Brain pericyte (primary cell): ENCODE measurements around the gene DCTN2.
"Not testable (repeated sequence)": the region's sequence is repeated elsewhere in the genome, so short reads cannot be mapped to it uniquely, and the experiment has no call there.

Source experiments
- DNase-seq: peaks from one replicate; pipeline ENCODE4 v3.0.0-alpha.2; 2012; ENCODE audit warnings: low read depth, low spot score

Gene DCTN2

DNA sequence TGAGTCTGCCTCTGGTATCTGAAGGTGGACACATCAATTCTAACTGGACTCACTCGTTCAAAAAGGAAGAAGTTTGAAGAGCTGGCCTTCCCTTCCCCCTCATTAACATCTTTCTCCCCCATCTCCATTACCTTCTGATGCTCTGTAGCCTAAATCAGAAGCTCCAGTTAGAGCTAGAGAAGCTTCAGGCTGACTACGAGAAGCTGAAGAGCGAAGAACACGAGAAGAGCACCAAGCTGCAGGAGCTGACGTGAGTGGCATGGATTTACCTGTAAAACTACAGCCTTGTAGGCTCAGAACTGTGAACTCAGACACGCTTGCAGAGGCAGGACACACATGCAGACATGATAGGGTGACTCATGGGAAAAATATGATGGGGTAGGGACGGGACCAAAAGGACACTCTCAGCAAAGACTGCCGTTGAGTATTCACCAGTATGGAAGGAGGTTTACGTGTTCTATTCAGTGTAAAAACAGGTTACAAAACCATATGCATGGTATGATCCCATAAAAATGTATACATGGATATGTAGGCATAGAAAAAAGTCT lies 29.7 kb upstream of the DCTN2 start:
- no peak for DNase-seq

DNA sequence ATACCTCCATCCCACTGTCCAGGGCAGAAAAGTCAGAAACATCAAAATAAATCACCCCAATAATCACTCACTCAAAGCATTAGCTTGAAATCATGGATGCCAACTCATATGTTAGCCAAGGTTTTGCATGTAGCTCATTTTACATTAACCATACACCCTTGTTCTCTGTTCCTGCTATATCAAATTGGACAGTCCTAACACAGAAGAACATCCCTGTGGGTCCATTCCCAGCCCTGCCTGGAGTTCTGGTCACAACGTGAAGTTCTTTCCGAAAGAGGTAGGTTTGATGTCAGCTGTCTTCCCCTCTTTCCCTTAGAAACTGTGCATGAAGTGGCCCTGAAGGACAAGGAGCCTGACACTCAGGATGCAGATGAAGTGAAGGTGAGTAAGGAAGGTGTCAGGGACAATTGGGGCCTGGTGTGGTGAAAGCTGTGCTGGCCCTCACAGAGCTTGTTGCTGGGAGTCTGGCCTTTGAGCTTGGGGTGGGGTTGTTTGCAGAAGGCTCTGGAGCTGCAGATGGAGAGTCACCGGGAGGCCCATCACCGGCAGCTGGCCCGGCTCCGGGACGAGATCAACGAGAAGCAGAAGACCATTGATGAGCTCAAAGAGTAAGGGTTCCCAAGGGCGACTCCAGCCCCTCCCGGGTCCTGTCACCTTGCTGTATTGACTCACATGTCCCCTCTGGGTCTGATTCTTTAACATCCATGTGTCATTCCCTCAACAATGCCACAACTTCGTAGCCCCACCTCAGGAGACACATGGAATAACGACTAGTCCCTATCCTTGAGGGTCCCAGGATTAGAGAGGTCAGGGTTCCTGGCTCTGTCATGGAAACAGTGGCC lies 29.0 kb upstream of the DCTN2 start:
- no peak for DNase-seq

DNA sequence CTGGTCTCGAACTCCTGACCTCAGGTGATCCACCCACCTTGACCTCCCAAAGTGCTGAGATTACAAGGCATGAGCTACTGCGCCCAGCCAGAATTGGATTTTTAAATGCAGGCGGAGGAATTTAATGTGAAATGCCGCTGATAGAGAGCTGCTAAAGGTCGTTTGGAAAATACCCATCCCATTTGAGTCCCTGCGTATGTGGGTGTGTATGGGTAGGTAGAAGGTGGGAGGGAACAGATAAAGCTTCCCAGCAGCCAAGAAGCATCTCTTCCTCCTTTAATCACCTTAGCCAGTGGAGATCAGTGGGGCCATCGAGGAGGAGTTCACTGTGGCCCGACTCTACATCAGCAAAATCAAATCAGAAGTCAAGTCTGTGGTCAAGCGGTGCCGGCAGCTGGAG lies 27.8 kb upstream of the DCTN2 start:
- DNase-seq: no peak

DNA sequence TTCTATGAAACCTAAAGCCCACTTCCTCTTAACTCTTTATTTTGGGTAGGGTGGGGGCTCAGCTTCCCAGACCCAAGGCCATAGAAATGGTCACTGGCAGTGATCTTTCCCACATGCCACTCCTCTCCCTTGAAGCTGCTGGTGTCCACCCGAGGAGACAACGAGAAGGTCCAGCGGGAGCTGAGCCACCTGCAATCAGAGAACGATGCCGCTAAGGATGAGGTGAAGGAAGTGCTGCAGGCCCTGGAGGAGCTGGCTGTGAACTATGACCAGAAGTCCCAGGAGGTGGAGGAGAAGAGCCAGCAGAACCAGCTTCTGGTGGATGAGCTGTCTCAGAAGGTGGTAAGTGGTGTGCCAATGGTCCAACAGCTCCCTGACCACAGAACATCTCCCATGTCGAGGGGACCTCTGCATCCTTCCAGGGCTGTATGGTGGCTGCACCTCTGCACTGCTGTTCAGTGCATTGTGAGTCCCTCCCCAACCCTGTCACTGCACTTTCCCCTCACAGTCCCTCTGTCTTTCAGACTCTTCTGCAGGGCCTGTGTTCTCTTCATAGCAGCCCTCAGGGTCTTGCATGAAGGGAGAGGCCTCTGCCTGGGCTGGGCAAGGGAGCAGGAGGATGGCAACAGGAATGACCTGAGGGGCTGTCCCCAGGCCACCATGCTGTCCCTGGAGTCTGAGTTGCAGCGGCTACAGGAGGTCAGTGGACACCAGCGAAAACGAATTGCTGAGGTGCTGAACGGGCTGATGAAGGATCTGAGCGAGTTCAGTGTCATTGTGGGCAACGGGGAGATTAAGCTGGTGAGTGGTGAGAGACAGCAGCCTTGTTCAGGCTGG lies 25.2 kb upstream of the DCTN2 start:
- no peak for DNase-seq

DNA sequence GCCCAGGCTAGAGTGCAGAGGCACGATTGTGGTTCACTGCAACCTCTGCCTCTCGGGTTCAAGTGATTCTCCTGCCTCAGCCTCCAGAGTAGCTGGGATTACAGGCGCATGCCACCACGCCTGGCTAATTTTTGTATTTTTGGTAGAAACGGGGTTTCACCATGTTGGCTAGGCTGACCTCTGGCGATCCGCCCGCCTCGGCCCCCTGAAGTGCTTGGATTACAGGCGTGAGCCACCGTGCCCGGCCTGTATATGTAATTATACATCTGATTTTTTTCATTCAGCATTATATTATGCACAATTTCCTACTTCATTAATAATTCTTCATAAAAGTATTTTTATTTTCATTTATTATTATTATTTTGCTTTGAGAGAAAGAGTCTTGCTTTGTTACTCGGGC lies 23.4 kb upstream of the DCTN2 start:
- DNase-seq: not testable (repeated sequence)

DNA sequence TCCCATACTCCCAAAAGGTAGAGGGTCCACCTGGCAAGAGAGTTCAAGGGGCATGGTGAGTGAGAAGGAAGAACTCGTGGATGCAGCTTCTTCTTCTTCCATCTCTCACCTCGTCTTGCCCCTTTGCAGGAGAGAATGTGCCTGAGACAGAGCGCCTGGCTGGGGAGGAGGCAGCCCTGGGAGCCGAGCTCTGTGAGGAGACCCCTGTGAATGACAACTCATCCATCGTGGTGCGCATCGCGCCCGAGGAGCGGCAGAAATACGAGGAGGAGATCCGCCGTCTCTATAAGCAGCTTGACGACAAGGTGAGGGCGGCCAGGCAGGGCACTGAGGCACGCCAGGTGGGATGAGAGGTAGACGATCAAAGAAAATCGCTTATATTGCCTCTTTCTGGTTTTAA lies 22.9 kb upstream of the DCTN2 start:
- no peak for DNase-seq

DNA sequence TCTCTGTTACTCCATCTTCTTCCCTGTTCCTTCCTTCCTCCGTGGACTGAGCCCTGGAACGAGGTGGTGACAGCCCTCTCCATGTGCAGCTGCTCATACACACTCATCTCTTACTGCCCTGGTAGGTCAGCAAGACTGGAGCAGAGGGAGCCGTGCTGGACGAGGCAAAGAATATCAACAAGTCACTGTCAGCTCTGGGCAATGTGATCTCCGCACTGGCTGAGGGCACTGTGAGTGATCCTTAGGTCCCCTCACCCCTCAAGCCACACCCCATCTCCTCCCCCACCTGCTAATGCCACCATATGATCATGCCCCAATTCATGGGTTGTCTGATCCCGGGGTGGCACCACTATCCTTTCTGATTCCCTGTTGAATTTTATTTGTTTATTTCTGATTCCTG lies 21.8 kb upstream of the DCTN2 start:
- DNase-seq: no peak

DNA sequence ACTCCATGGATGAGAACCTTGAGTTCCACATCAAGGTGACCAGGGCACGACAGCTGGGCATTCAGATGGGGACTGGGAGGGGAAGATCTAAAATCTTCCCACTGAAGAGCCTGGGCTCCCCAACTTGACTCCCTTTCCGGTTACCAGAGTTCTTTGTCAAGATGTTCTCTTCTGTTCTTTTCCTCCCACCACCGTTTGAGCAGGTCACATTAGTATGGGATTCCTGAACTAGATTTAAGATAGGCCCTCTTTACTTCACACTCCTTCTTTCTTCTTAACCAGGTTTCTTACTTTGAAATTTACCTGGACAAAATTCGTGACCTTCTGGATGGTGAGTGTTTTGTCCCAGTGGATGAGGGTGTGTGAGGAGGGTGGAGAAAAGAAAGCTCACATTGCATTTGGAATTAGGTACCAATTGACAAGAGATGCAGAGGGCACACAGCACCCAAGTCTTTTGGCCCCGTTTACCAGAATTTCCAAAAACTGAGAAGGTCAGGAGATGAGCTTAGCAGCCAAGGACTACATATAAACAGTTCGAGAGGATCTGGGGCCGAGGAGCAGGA lies 17.3 kb upstream of the DCTN2 start:
- DNase-seq: no peak

DNA sequence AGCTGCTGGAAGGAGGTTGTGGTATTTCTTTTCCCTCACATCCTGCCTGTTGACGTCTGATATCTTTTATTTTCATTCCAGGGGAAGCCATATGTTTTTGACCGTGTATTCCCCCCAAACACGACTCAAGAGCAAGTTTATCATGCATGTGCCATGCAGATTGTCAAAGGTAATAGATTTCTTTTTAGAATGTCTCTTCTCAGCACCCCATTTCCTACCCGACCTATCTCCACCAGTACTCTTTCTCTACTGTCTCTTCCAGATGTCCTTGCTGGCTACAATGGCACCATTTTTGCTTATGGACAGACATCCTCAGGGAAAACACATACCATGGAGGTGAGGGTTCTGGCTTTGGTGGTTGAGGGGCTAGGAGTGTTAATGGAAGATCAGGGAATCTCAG lies 16.4 kb upstream of the DCTN2 start:
- DNase-seq: no peak

DNA sequence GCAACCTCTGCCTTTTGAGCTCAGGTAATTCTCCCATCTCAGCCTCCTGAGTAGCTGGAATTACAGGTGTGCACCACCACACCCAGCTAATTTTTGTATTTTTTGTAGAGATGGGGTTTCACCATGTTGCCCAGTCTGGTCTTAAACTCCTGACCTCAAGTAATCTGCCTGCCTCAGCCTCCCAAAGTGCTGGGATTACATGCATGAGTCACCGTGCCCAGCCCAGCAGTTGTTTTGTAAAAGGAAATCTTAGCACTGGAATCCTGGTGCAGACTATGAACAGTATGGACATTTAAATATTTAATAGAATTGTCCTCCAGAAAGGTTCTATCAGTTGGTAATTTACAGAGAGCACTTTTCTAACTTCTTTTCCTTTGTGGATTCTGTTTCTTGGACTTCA lies 14.1 kb upstream of the DCTN2 start:
- not testable (repeated sequence) for DNase-seq

DNA sequence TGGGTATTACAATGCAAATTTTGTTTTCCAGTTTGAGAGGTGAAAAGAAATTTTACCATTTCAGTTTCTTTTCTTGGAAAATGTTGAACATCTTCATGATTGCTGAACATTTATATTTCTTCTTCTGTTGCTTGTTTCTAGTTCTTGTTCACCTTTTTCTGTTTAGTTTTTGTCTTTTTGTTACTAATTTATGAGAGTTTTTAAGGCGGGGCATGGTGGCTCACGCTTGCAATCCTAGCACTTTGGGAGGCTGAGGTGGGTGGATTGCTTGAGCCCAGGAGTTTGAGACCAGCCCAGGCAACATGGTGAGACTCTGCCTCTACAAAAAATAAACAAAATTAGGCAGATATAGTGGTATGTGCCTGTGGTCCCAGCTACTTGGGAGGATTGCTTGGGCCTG lies 13.5 kb upstream of the DCTN2 start:
- no peak for DNase-seq

DNA sequence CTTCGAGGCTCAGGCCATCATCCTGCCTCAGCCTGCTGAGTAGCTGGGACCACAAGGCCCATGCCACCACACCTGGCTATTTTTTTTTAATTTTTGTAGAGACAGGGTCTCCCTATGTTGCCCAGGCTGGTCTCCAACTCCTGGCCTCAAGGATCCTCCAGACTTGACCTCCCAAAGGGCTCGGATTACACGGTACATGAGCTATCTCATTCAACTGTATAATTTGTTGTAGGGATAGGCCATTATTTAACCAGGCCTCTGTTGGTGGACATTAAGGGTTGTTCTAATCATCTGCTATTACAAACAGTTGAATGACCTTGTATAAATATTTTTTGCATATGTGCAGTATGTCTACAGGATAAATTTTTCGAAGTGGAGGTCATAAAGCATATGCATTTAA lies 11.9 kb upstream of the DCTN2 start:
- DNase-seq: no peak

DNA sequence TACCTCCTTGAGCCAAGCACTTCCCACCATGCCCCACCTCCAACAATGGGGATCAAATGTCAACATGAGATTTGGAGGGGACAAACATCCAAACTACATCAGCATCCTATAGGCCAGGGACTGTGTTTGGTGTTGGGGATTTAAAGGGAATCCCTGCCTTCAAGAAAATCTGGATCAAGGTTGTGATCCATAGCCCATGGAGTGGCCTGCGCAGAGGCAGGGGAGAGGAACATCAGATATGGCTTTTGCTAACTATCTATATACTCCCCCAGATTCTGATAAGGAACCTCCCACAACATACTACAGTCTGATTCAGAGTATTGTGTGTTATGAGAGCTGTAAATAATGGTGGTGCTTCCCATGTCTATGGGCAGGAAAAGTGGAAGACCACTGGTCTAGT lies 7.9 kb upstream of the DCTN2 start:
- no peak for DNase-seq

DNA sequence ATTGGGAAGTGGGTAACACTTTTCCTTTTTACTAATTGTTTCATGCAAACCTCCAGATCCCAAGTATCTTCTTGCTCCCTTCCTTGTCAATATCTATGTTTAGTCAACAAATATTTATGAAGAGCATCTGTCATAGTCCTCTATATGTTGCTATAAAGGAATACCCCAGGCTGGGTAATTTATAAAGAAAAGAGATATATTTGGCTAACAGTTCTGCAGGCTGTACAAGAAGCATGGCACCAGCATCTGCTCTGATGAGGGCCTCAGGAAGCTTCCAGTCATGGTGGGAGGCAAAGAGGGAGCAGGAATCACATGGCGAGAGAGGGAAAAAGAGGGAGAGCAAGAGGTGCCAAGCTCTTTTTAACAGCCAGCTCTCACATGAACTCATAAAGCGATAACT lies 7.5 kb upstream of the DCTN2 start:
- DNase-seq: no peak

DNA sequence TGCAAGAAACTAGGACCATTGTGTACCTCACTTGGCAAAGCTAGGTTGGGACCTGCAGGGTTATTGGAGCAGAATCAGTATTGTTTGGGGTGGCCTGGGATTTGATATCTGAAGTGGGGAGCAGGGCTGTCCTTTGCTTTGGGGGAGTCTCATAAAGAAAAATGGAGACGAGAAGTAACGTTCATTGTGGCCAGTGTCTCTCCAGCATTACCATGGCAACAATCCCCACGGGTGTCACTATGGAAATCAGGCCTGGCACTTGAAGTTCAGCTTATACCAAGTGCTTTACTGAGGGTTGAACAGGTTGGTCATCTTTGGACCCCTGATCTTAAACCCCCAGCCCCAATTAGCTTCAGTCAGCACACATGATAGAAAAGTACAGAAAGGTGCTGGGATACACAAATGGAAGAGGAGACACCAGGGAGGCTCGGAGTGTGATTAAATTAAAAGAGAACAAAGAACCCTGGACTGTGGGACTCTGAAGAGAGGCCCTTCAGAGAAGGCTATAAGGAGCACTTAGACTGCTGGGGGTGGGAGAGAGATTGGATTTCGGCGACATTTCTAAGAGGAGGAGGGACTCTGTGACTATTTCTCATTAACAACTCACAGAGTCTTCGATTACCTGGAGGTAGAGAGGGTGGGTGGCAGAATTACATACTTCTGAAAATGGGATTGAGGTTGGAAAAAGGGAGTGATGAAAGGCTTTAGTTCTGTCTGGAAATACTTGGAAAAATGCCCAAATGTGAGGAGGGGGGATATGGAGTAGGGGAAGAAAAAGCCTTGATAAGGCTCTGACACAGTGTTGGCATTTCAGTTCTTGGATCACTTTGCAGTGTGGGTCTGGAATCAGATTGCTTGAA lies 6.6 kb upstream of the DCTN2 start:
- no peak for DNase-seq

DNA sequence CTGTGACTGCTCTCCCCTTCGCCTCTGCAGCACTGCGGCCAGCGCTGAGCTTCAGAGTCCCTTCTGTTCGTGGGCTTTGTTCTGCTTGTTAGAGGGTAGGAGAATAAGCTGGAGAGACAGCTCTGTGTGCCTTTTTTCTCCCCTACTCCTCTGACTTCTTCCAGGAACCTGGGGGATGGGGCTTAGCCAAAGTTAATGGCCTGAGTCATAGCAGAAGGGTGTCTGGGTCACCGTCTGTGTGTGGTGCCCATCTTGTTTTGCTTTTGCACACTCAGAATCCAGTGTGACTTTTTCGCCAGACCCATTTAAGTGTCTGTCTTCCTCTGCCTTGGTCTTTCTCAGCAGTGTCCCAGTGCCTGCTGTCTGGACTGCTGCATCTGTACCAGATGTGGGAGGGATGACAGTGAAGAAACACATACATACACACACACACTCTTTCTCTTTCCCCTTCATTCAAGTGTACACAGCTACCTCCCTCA lies 5.9 kb upstream of the DCTN2 start:
- DNase-seq: no peak

DNA sequence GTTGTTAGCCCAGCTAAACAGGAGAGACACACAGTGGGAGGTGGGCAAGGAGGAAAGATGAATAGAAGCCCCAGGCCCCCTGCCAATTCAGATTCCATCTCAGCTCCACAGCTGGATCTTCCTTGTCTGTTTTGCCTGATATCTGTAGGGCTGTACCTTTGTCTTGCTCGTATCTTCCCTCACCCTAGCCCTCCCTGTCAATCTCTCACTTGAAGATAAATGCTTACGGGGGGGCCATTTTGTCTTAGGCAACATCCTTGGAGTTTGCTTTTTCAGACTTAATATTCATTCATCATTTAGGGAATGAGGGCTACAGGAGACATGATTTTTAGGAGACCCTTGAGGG lies 5.3 kb upstream of the DCTN2 start:
- DNase-seq: no peak

DNA sequence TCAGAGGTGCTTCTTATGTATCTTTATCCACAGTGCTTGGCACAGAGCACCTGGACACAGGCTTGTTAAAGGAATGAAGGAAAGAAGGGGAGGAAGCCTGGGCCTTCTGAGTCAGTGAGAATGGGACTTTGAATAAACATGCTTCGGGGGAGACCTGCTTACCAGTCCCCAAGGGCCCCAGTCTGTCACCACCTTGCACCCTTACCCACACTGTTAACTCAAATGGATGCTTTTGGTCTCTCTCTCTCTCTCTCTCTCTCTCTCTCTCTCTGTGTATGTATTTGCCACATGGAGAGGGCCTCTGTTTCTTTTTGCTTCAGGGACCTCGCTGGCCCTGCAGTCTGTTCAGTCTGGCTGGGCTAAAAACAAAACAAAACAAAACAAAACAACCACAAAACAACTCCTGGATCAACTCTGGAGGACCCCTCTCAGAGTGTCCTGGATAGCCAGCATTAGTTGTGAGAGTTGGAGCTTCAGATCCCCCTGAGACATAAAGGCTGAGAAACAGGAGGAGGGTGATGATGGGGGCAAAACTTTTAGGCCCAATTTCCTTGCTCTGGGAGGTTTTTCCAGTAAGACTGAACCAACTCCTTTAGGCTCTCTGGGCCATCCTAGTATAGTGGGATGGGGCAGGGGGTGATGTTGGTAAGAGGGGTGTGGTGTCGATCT lies 4.8 kb upstream of the DCTN2 start:
- DNase-seq: no peak

DNA sequence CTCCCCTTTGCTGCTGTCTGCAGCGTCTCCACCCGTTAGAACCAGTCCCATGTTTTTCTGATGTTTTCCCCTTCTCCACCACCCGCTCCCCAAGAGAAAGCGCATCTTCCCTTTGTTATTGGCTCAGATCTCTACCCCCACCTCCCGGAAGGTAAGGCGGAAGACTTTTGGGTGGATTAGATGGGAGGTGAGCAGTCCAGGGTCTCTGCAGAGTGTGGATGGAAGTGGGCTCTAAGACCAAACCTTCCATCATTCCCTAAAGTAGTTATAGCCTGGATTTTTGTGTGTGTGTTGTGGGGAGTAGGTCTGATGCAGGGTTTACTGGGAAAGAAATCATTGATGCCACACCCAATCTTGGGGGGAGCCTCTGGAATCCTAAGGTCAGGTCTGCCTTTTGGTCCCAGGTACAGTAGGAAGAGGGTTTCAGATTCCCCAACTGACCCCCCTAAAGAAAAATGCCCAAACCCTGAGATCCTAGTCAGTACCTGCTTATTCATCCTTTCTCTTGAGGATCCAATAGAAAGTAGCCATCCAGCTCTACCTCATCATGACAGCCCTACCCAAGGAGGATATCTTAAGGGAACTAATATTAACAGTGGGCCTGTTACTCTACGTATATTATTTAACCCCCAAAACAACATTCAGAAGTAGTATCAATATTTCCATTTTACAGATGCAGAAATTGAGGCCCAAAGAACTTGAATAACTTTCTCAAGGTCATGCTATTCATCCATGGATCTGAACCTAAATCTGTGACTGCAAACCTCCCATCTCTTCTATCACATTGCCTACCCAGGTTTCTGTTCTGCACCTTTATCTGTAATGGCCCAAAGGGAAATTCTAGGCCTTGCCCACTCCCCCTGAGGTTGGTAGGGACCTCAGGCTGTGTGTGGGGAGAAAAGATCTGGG lies 3.9 kb upstream of the DCTN2 start:
- no peak for DNase-seq
